NCI-H128 (cell line): Measurements from ENCODE around the gene BNIP1.

Experiments used
- DNase-seq: peaks from one replicate; lab custom pipeline; 2025; ENCODE audit not compliant: unreplicated experiment; lab: John Stamatoyannopoulos, UW

Gene BNIP1

GRCh38 chr5:173210877-173211276 lies 66.5 kb downstream of the BNIP1 start:
- DNase-seq, result no peak

- no peak for DNase-seq
These were observed 67.0 kb downstream of the BNIP1 start for GRCh38 chr5:173211284-173211683.

- no peak for DNase-seq
These were observed 69.1 kb downstream of the BNIP1 start for GRCh38 chr5:173213236-173213933.
